Measurements from ENCODE around the gene ASCL3.
"Not testable (repeated sequence)": the region's sequence is repeated elsewhere in the genome, so short reads cannot be mapped to it uniquely, and the experiment has no call there.

Gene ASCL3

DNA sequence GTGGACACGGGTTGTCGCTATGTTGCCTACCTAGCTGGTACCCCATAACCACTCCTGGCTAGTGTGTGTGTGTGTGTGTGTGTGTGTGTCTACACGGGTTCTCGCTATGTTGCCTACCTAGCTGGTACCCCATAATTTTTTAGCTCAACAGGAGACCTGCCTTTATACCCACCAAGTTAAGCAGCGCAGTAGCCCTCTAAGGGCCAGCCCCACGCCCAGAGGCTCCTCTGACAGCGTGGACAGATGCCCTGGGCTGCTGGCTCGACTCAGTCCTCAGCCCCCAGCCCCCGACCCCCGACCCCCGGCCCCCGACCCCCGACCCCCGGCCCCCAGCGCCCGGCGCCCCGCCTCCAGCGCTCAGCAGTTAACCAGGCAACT is 32.2 kb downstream of the ASCL3 start:
- DNase-seq (ENCODE audit: low read depth, low spot score): no peak

DNA sequence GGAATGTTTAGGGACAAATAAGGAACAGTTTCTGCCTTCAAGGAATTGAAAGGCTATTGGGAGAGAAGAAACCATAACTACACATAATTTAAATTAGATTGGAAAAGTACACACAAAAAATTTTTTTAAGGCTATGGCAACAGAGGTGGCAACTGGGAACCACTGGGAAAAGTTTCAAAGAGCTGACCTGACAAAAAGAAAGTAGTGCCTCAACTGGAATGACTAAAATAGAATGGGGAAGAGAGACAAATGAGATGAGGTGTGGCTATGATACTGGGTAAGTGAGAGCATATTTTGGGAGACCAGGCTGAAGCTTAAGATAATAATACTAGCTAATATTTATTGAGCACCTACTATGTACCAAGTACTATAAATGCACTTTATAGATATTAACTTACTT is 34.7 kb downstream of the ASCL3 start:
- DNase-seq (ENCODE audit: low read depth, low spot score): no peak

DNA sequence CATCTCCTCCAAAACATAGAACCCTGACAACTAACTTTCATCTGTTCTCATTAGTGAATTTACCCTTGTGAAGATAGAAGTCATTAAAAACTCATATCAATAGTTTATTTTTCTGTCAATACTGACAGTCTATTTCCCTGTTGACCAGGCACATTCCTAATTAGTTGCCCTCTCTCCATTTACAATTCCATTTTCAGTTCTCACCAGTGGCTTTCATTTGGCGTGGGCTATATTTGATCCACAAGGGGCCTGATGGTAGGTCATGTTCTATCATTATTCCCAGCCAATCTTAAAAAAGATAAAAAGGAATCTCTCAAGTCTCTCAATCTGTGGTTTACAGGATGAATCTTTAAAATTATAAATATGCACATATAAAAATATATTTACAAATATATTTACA is 35.7 kb downstream of the ASCL3 start:
- DNase-seq (ENCODE audit: low read depth, low spot score): no peak

DNA sequence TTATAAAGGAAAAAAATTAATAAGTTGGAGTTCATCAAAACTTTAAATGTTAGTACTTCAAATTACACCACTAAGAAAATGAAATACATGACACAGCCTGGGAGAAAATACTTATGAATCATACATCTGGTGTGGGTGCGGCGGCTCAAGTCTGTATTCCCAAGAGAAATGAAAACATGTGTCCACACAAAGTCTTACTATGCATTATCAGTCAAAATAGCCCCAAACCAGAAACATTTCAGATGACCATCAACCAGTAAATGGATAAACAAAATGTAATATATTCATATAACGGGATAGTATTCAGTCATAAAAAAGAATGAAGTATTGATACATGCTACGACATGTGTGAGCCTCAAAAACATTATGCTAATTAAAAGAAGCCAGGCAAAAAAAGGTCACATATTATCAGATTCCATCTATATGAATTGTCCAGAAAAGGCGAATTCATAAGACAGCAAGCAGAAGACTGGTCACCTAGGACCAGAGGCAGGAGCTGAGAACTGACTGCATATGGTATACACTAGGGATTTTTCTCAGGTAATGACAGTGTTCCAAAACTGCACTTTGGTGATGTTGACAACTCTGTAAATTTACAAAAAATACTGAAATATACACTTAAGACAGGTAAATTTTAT is 37.2 kb downstream of the ASCL3 start:
- DNase-seq (ENCODE audit: low read depth, low spot score): no peak

DNA sequence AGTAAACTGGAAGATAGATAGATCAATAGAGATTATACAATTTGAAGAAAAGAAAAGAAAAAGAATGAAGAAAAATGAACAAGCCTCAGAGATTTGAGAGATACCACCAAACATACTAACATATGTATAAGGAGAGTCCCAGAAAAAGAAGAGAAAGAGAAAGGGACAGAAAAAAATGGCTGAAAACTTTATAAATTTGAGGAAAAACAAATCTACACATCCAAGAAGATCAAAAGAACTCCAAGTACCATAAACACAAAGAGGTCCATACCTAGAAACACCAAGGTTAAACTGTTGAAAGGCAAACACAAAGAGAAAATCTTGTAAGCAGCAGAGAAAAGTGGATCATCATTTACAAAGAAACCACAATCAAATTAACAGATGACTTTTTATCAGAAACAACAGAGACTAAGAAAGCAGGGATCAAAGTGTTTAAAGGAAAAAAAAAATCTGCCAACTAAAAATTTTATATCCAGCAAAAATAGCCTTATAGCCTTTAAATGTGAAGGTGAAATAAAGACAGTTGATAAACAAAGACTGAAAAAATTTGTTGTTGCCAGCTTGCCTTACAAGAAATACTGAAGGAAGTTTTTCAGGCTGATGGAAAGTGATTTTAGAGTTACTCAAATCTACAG is 43.6 kb downstream of the ASCL3 start:
- DNase-seq (ENCODE audit: low read depth, low spot score): no peak

DNA sequence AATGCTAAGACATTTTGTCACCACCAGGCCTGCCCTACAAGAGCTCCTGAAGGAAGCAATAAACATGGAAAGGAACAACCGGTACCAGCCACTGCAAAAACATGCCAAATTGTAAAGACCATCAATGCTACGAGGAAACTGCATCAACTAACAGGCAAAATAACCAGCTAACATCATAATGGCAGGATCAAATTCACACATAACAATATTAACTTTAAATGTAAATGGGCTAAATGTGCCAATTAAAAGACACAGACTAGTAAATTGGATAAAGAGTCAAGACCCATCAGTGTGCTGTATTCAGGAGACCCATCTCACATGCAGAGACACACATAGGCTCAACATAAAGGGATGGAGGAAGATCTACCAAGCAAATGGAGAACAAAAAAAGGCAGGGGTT is 51.6 kb downstream of the ASCL3 start:
- DNase-seq (ENCODE audit: low read depth, low spot score): not testable (repeated sequence)
